SU-DHL-6 (cell line): ENCODE measurements around the gene OR10A7.

Experiments
- CTCF ChIP-seq: fragments of 200-600 bp; sonication (generic); IDR thresholded peaks from one replicate; pipeline ENCODE4 v1.5.1; 2017; ENCODE audit warnings: antibody characterized with exemption, mild to moderate bottlenecking, low read length, moderate library complexity; ENCODE audit not compliant: insufficient read depth, poor library complexity, severe bottlenecking
- EZH2phosphoT487 ChIP-seq: fragments of 200-600 bp; sonication (generic), shearing (Covaris generic); conservative IDR thresholded peaks from 2 replicates; pipeline ENCODE4 v1.6.1; 2018; ENCODE audit warnings: mild to moderate bottlenecking, antibody characterized with exemption, low read length, moderate library complexity, mixed read lengths

- no peak for TF ChIP-seq EZH2phosphoT487
- TF ChIP-seq CTCF, result no peak
Measured at GRCh38 chr12:55194382-55194781, 26.4 kb upstream of the OR10A7 start.
